NAMALWA (cell line): ENCODE data around the gene TRDN.
"Not testable (repeated sequence)": the region's sequence is repeated elsewhere in the genome, so short reads cannot be mapped to it uniquely, and the experiment has no call there.

Experiments
- DNase-seq: peaks from one replicate; pipeline ENCODE4 v3.0.0-alpha.2; 2015; ENCODE audit warnings: low spot score

TRDN gene

GRCh38 chr6:123503619-123504018 lies 133.1 kb downstream of the TRDN start:
- no peak for DNase-seq

- no peak for DNase-seq
These were observed 139.7 kb downstream of the TRDN start for GRCh38 chr6:123497025-123497424.

- DNase-seq: no peak
These were observed 147.2 kb downstream of the TRDN start for GRCh38 chr6:123489589-123489988.

- no peak for DNase-seq
These were observed 155.8 kb downstream of the TRDN start for GRCh38 chr6:123480986-123481385.

- DNase-seq: not testable (repeated sequence)
These were observed 164.6 kb downstream of the TRDN start for GRCh38 chr6:123472025-123472702.

- no peak for DNase-seq
These were observed 169.4 kb downstream of the TRDN start for GRCh38 chr6:123467392-123467791.

- DNase-seq: no peak
These were observed 174.6 kb downstream of the TRDN start for GRCh38 chr6:123462152-123462551.

- DNase-seq: no peak
These were observed 178.5 kb downstream of the TRDN start for GRCh38 chr6:123458218-123458617.

GRCh38 chr6:123456836-123457235 lies 179.9 kb downstream of the TRDN start:
- no peak for DNase-seq

GRCh38 chr6:123454448-123454847 lies 182.3 kb downstream of the TRDN start:
- no peak for DNase-seq

GRCh38 chr6:123453071-123453470 lies 183.7 kb downstream of the TRDN start:
- DNase-seq: not testable (repeated sequence)

- no peak for DNase-seq
These were observed 188.4 kb downstream of the TRDN start for GRCh38 chr6:123448306-123448884.

- DNase-seq: no peak
These were observed 189.3 kb downstream of the TRDN start for GRCh38 chr6:123447315-123447937.

GRCh38 chr6:123439371-123439770 lies 197.4 kb downstream of the TRDN start:
- no peak for DNase-seq

- DNase-seq: no peak
These were observed 202.6 kb downstream of the TRDN start for GRCh38 chr6:123434186-123434585.

GRCh38 chr6:123430970-123431369 lies 205.8 kb downstream of the TRDN start:
- DNase-seq: no peak

- no peak for DNase-seq
These were observed 209.7 kb downstream of the TRDN start for GRCh38 chr6:123427008-123427407.

GRCh38 chr6:123423130-123423529 lies 213.6 kb downstream of the TRDN start:
- DNase-seq: no peak

GRCh38 chr6:123420512-123420911 lies 216.2 kb downstream of the TRDN start:
- no peak for DNase-seq

- no peak for DNase-seq
These were observed 218.7 kb downstream of the TRDN start for GRCh38 chr6:123418071-123418470.

GRCh38 chr6:123417535-123417934 lies 219.2 kb downstream of the TRDN start:
- no peak for DNase-seq

GRCh38 chr6:123415844-123416468 lies 220.8 kb downstream of the TRDN start:
- peak; percentile 79 for DNase-seq

GRCh38 chr6:123404975-123405374 lies 231.8 kb downstream of the TRDN start:
- DNase-seq: no peak
